ENCODE measurements around the gene SNTB2. TPM values are rescaled to one million over a fixed set of nuclear protein-coding genes. Genes with fewer than 3 reads are reported as not detected.

Gene SNTB2
- total and polyA plus RNA-seq, 10 of the 15 experiments (the other 5 are each of a cell fraction or from before 2014, with no cell fraction given), result 1.2 to 15.7 (median 5.0) TPM

- H3K36me3 ChIP-seq (ENCODE audit: control insufficient read depth in 2 of 2, insufficient read depth in 2 of 2, low read length in 1 of 2), result peaks cover 0 to 11% of the 10 kb centered on the region in 2 experiments; a peak in 1 of 4 replicates
- WGBS (ENCODE audit: insufficient coverage, insufficient replicate concordance, low lambda C conversion rate, missing lambda C conversion rate), result 100% methylated on average over 2 of the region's 2 CpGs
Measured at GRCh38 chr16:69270831-69271230, 83.9 kb downstream of the SNTB2 start.

More at GRCh38 chr16:69270831-69271230, 83.9 kb downstream of the SNTB2 start:
- Histone ChIP-seq H3K4me3 (no peak overlapping the region), H4K20me1 (ENCODE audit: control insufficient read depth, insufficient read depth) (no peaks in the 10 kb centered on the region), H3K27me3 (replicated peaks in 1 of 2; ENCODE audit: control insufficient read depth in 2 of 2, insufficient read depth in 2 of 2, low read length in 1 of 2) (no peaks in the 10 kb centered on the region), H3K79me2 (ENCODE audit: control insufficient read depth, insufficient read depth, low read length) (no peaks in the 10 kb centered on the region), H2AFZ (ENCODE audit: control insufficient read depth, low read depth, low read length) (no peak overlapping the region), H3K9me3 (replicated peaks; ENCODE audit: control insufficient read depth, insufficient read depth, low read length) (no peaks in the 10 kb centered on the region), H3K4me1 (ENCODE audit: control insufficient read depth, insufficient read depth, low read length) (no peaks in the 10 kb centered on the region), H3K4me2 (ENCODE audit: control insufficient read depth, insufficient read depth) (no peak overlapping the region), H3K9ac (ENCODE audit: control insufficient read depth, insufficient read depth, low read length) (no peak overlapping the region), H3K27ac (ENCODE audit: control insufficient read depth, insufficient read depth) (no peak overlapping the region)
- intact Hi-C loops (cut with micrococcal nuclease; ENCODE audit: unreplicated experiment) (no loop called here), in situ Hi-C loops (cut with MboI) (no loop called here)
- DNase-seq (ENCODE audit: low read depth, low spot score) (no peak), FAIRE-seq (no peak), ATAC-seq (no peak)
- SMC1A ChIA-PET (ENCODE audit: uncharacterized antibody, unreplicated experiment), result interaction anchor here (0.6 to 1.8 kb wide), 4 partner anchors 9 to 838 kb away, joined by 3 to 5 read pairs (median 3); no protein-coding TSS in a partner anchor
- TF ChIP-seq SUPT20H (IDR thresholded peaks at IDR 0.05; ENCODE audit: borderline replicate concordance, control insufficient read depth, low read depth, low read length) (no peak), ZBTB4 (CRISPR knock-in tag; IDR thresholded peaks at IDR 0.05) (no peak), BACH1 (IDR thresholded peaks at IDR 0.05; ENCODE audit: borderline replicate concordance) (no peak), RFX5 (IDR thresholded peaks at IDR 0.05; ENCODE audit: low read depth, low read length) (no peak), ZNF207 (IDR thresholded peaks at IDR 0.05; ENCODE audit: borderline replicate concordance) (no peak), USF1 (IDR thresholded peaks at IDR 0.05; ENCODE audit: borderline replicate concordance, extremely low read length, insufficient read depth, low read depth, low read length) (no peak), ZNF622 (IDR thresholded peaks at IDR 0.05) (no peak), CREM (IDR thresholded peaks at IDR 0.05; ENCODE audit: low read depth) (no peak), E4F1 (IDR thresholded peaks at IDR 0.05; ENCODE audit: borderline replicate concordance, partially characterized antibody) (no peak), EP300 (IDR thresholded peaks at IDR 0.05; ENCODE audit: borderline replicate concordance in 1 of 2, control insufficient read depth in 1 of 2, low read depth in 2 of 2, low read length in 2 of 2) (no peak), YBX1 (IDR thresholded peaks at IDR 0.05) (no peak), RAD21 (IDR thresholded peaks at IDR 0.05; ENCODE audit: insufficient read depth, low read depth, low read length) (no peak), ZNF687 (IDR thresholded peaks at IDR 0.05) (no peak)
- BruUV-seq (replicated peaks), result no TSS peak
- CTCF ChIA-PET, result interaction anchor here (0.6 to 1.0 kb wide), 2 partner anchors 121 to 584 kb away, joined by 3 to 4 read pairs; no protein-coding TSS in a partner anchor
- POLR2A ChIA-PET, result interaction anchor here (0.6 kb wide), 1 partner anchor 85 kb away, joined by 3 read pairs; no protein-coding TSS in a partner anchor
- RAD21 ChIA-PET (ENCODE audit: unreplicated experiment), result interaction anchor here (0.5 to 1.1 kb wide), 2 partner anchors 15 to 124 kb away, joined by 3 to 4 read pairs; no protein-coding TSS in a partner anchor
